H9 (cell line): ENCODE measurements around the gene RFT1. TPM values are rescaled to one million over a fixed set of nuclear protein-coding genes. Genes with fewer than 3 reads are reported as not detected.

Source experiments
- DNase-seq: peaks from one replicate; pipeline ENCODE4 v3.0.0-alpha.2; 2017
- H2AFZ ChIP-seq: one replicate; pipeline ENCODE4 v1.6.1; 2013; ENCODE audit warnings: mild to moderate bottlenecking, low read length, control low read depth, moderate library complexity
- H2AK5ac ChIP-seq: 2 replicates; pipeline ENCODE4 v1.6.1; 2013; ENCODE audit warnings: low read length, control low read depth, mixed read lengths; ENCODE audit not compliant: insufficient read length
- H2BK120ac ChIP-seq: one replicate; pipeline ENCODE4 v1.6.1; 2013; ENCODE audit warnings: low read depth, mild to moderate bottlenecking, low read length, control low read depth, inconsistent platforms; ENCODE audit not compliant: poor library complexity, severe bottlenecking
- H2BK12ac ChIP-seq: 2 replicates; pipeline ENCODE4 v1.6.1; 2013; ENCODE audit warnings: low read length, control low read depth, mixed read lengths, low read depth; ENCODE audit not compliant: insufficient read length
- H2BK15ac ChIP-seq: 2 replicates; pipeline ENCODE4 v1.6.1; 2013; ENCODE audit warnings: low read depth, low read length, control low read depth
- H2BK20ac ChIP-seq: one replicate; pipeline ENCODE4 v1.6.1; 2013; ENCODE audit warnings: low read depth, mild to moderate bottlenecking, low read length, control low read depth, inconsistent platforms; ENCODE audit not compliant: poor library complexity, severe bottlenecking
- H2BK5ac ChIP-seq: 2 replicates; pipeline ENCODE4 v1.6.1; 2013; ENCODE audit warnings: low read length, control low read depth, mixed read lengths; ENCODE audit not compliant: insufficient read length
- H3K14ac ChIP-seq: 2 replicates; pipeline ENCODE4 v1.6.1; 2013; ENCODE audit warnings: low read length, control low read depth; ENCODE audit not compliant: insufficient read depth
- H3K18ac ChIP-seq: 2 replicates; pipeline ENCODE4 v1.6.1; 2013; ENCODE audit warnings: low read depth, mild to moderate bottlenecking, mixed read lengths, low read length, control low read depth; ENCODE audit not compliant: insufficient read length
- H3K23ac ChIP-seq: 2 replicates; pipeline ENCODE4 v1.6.1; 2013; ENCODE audit warnings: low read length, control low read depth, mixed read lengths, low read depth; ENCODE audit not compliant: insufficient read length
- H3K23me2 ChIP-seq: 2 replicates; pipeline ENCODE4 v1.6.1; 2013; ENCODE audit warnings: low read depth, mild to moderate bottlenecking, mixed read lengths, low read length, control low read depth; ENCODE audit not compliant: insufficient read length, poor library complexity, severe bottlenecking
- H3K27ac ChIP-seq: 2 replicates; pipeline ENCODE4 v1.5.1; 2013; ENCODE audit warnings: low read length, control low read depth, mixed read lengths, low read depth; ENCODE audit not compliant: insufficient read length
- H3K27me3 ChIP-seq: 2 replicates; pipeline ENCODE4 v1.6.1; 2013; ENCODE audit warnings: low read length, control low read depth, inconsistent platforms; ENCODE audit not compliant: insufficient read depth
- H3K4ac ChIP-seq: 2 replicates; pipeline ENCODE4 v1.6.1; 2013; ENCODE audit warnings: low read depth, mild to moderate bottlenecking, control low read depth, inconsistent platforms, low read length, moderate library complexity
- H3K4me1 ChIP-seq: 2 replicates; pipeline ENCODE4 v1.6.1; 2013; ENCODE audit warnings: low read length, control low read depth, inconsistent platforms; ENCODE audit not compliant: insufficient read depth
- H3K4me2 ChIP-seq: 2 replicates; pipeline ENCODE4 v1.6.1; 2013; ENCODE audit warnings: low read length, control low read depth, mixed read lengths; ENCODE audit not compliant: insufficient read length, insufficient read depth
- H3K56ac ChIP-seq: 2 replicates; pipeline ENCODE4 v1.6.1; 2013; ENCODE audit warnings: low read depth, mild to moderate bottlenecking, mixed read lengths, low read length, control low read depth; ENCODE audit not compliant: insufficient read length
- H3K79me1 ChIP-seq: 2 replicates; pipeline ENCODE4 v1.6.1; 2013; ENCODE audit warnings: low read depth, mild to moderate bottlenecking, moderate library complexity, low read length, control low read depth, inconsistent platforms; ENCODE audit not compliant: insufficient read depth, poor library complexity, severe bottlenecking
- H3K79me2 ChIP-seq: 2 replicates; pipeline ENCODE4 v1.6.1; 2013; ENCODE audit warnings: low read length, control low read depth, inconsistent platforms; ENCODE audit not compliant: insufficient read depth
- H3K9ac ChIP-seq: 2 replicates; pipeline ENCODE4 v1.6.1; 2013; ENCODE audit warnings: low read length, control low read depth, mixed read lengths; ENCODE audit not compliant: insufficient read length; ENCODE audit errors: extremely low read depth
- H3K9me3 ChIP-seq: one replicate; pipeline ENCODE4 v1.6.1; 2013; ENCODE audit warnings: low read depth, low read length, inconsistent platforms; ENCODE audit not compliant: control insufficient read depth
- H3T11ph ChIP-seq: one replicate; pipeline ENCODE4 v1.6.1; 2013; ENCODE audit warnings: mild to moderate bottlenecking, low read length, control low read depth, inconsistent platforms
- H4K20me1 ChIP-seq: one replicate; pipeline ENCODE4 v1.6.1; 2013; ENCODE audit not compliant: control insufficient read depth, insufficient read length, insufficient read depth
- H4K5ac ChIP-seq: 2 replicates; pipeline ENCODE4 v1.6.1; 2013; ENCODE audit warnings: low read depth, mild to moderate bottlenecking, mixed read lengths, low read length, control low read depth; ENCODE audit not compliant: insufficient read length
- H4K8ac ChIP-seq: replicated peaks from 2 replicates; pipeline ENCODE4 v1.6.1; 2013; ENCODE audit warnings: low read length, control low read depth, mixed read lengths, low read depth; ENCODE audit not compliant: insufficient read length
- H4K91ac ChIP-seq: 2 replicates; pipeline ENCODE4 v1.6.1; 2013; ENCODE audit warnings: low read depth, mild to moderate bottlenecking, moderate library complexity, mixed read lengths, low read length, control low read depth; ENCODE audit not compliant: insufficient read length
- H3K27ac Mint-ChIP-seq, 3 experiments: 2 replicates in 2 of 3; 3 replicates in 1 of 3; pipeline ENCODE4 v1.8.0; 2020 to 2021; ENCODE audit warnings: mixed read lengths in 3 of 3, mild to moderate bottlenecking in 1 of 3, moderate library complexity in 1 of 3
- H3K27me3 Mint-ChIP-seq: 2 replicates; pipeline ENCODE4 v1.8.0; 2021; ENCODE audit warnings: low read depth, mild to moderate bottlenecking, moderate library complexity, mixed read lengths
- H3K36me3 Mint-ChIP-seq, 3 experiments: 2 replicates in 2 of 3; 3 replicates in 1 of 3; pipeline ENCODE4 v1.8.0; 2020 to 2021; ENCODE audit warnings: low read depth in 3 of 3, mixed read lengths in 3 of 3; ENCODE audit not compliant: insufficient read depth in 1 of 3
- H3K4me1 Mint-ChIP-seq, 2 experiments: 2 replicates each; pipeline ENCODE4 v1.8.0; 2020; ENCODE audit warnings: mixed read lengths in 2 of 2
- H3K4me3 Mint-ChIP-seq, 2 experiments: 2 replicates in 1 of 2; 3 replicates in 1 of 2; pipeline ENCODE4 v1.8.0; 2020 to 2021; ENCODE audit warnings: mild to moderate bottlenecking in 2 of 2, mixed read lengths in 2 of 2, moderate library complexity in 1 of 2
- H3K9me3 Mint-ChIP-seq, 2 experiments: 2 replicates in 1 of 2; 3 replicates in 1 of 2; pipeline ENCODE4 v1.8.0; 2020; ENCODE audit warnings: mild to moderate bottlenecking in 2 of 2, mixed read lengths in 2 of 2, moderate library complexity in 1 of 2
- CTCF ChIP-seq: fragments of 200-600 bp; sonication (generic); conservative IDR thresholded peaks from 3 replicates; pipeline ENCODE4 v1.8.0; 2021; ENCODE audit warnings: antibody characterized with exemption, mild to moderate bottlenecking
- WGBS: extraction: QIAGEN DNeasy Blood & Tissue Kit; methylation state at CpG from one replicate; pipeline ENCODE4 v1.1.7; 2013; ENCODE audit warnings: missing lambda C conversion rate, low lambda C conversion rate, mixed read lengths; ENCODE audit not compliant: insufficient read length; ENCODE audit errors: extremely low coverage; 5-methylcytosine and 5-hydroxymethylcytosine counted together
- total RNA-seq: library from RNA; stranded (reverse); gene quantifications from 2 replicates; pipeline ENCODE4 v1.2.1, GENCODE V29; 2021

RFT1 gene
- total RNA-seq, 1 experiment from 2014 or later = 24.1 TPM

GRCh38 chr3:53155760-53156159 is 25.5 kb upstream of the RFT1 start:
- Histone ChIP-seq H3K27me3 (no peaks in the 10 kb centered on the region), H4K20me1 (no peaks in the 10 kb centered on the region), H2AFZ (no peak overlapping the region), H2BK12ac (no peak overlapping the region), H3T11ph (no peak overlapping the region), H3K79me2 (no peaks in the 10 kb centered on the region), H3K27ac (no peak overlapping the region), H2BK120ac (no peak overlapping the region), H3K9ac (no peak overlapping the region), H3K4ac (no peak overlapping the region), H2BK20ac (no peak overlapping the region), H3K23me2 (peaks cover 3% of the 10 kb centered on the region), H2BK5ac (no peak overlapping the region), H2AK5ac (no peak overlapping the region), H3K14ac (no peak overlapping the region), H3K4me1 (peaks cover 9% of the 10 kb centered on the region; the same call in 1 of the 2 replicates), H4K91ac (no peak overlapping the region), H3K79me1 (no peaks in the 10 kb centered on the region), H3K9me3 (no peaks in the 10 kb centered on the region), H4K5ac (no peak overlapping the region), H3K56ac (no peak overlapping the region), H4K8ac (no peak overlapping the region), H3K18ac (no peak overlapping the region), H3K23ac (no peak overlapping the region), H2BK15ac (no peak overlapping the region), H3K4me2 (no peak overlapping the region)
- no CpG with 5 or more reads among the region's 6 CpGs for WGBS
- no peak for TF ChIP-seq CTCF
- no peak overlapping the region for H3K27ac Mint-ChIP-seq
- peaks cover 15% of the 10 kb centered on the region for H3K27me3 Mint-ChIP-seq
- H3K36me3 Mint-ChIP-seq = no peaks in the 10 kb centered on the region
- H3K4me3 Mint-ChIP-seq = no peak overlapping the region
- DNase-seq = no peak
- H3K9me3 Mint-ChIP-seq = no peaks in the 10 kb centered on the region
- peaks cover 24 to 39% of the 10 kb centered on the region in 2 experiments for H3K4me1 Mint-ChIP-seq
